Activated CD8-positive, alpha-beta memory T cell treated with anti-CD3 and anti-CD28 coated beads for 36 hours (primary cell): ENCODE measurements around the gene SLC19A3. TPM values are rescaled to one million over a fixed set of nuclear protein-coding genes. Genes with fewer than 3 reads are reported as not detected.
"Not testable (repeated sequence)": the region's sequence is repeated elsewhere in the genome, so short reads cannot be mapped to it uniquely, and the experiment has no call there.

Source experiments
- CTCF ChIA-PET: fragments of 350-600 bp; sonication (Branson Sonifier 250); formaldehyde crosslinking; loops from one replicate; lab custom pipeline; 2021; ENCODE audit warnings: antibody characterized with exemption; lab: Charles Lee
- POLR2A ChIA-PET: fragments of 350-600 bp; sonication (Branson Sonifier 250); formaldehyde crosslinking; loops from one replicate; lab custom pipeline; 2021; ENCODE audit warnings: antibody characterized with exemption; lab: Charles Lee
- total RNA-seq, 2 experiments: library from RNA; stranded (reverse); gene quantifications; one replicate each; pipeline ENCODE4 v1.2.3, GENCODE V29; 2021

SLC19A3 gene
- total RNA-seq, result not detected

DNA sequence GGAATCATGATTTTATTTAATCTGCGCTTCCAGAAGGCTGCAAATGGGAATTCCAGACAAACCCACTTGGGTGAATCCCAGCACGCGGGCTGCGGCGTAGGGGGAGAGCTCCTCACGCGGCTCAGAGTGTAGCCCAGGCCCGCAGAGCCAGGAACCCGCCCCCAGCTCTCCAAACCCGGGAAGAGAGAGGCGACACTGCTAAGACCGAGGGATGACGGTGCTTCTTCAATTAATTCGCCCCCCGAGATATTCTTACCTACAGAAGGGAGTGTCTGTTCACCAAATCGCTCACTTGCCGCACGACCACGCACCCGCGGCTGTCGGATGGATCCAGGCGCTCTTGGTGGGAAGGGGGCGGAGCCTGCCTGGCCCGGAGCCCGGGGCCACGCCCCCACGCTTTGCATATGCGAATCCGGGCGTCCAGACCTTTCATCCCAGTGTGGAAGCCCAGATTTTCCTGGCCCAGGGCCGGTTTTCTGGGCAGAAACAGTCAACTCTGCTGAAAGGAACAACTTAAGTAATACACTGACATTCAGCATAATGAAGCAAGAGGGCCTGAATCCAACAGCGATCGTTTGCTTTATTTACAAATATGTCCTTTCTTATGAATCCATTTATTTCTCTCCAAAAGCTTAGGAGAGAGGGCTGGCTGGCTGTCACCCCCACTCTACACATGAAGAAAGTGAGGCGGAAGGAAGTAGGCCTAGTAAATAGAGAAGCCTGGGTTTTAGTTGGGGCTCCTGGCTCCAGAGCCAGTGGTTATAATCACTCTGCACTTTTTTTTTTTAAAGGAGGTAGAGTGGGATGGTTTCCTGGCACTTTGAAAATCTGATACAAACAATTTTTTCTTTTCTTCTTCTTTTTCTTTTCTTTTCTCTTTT, at the start of gene SLC19A3:
TSS of gene SLC19A3 (minus strand) at position 342 of the 881 bp plus-strand sequence. CDS start 15,710 bp downstream, outside the sequence.
- ChIA-PET POLR2A (no interaction called here), CTCF (no interaction called here)

DNA sequence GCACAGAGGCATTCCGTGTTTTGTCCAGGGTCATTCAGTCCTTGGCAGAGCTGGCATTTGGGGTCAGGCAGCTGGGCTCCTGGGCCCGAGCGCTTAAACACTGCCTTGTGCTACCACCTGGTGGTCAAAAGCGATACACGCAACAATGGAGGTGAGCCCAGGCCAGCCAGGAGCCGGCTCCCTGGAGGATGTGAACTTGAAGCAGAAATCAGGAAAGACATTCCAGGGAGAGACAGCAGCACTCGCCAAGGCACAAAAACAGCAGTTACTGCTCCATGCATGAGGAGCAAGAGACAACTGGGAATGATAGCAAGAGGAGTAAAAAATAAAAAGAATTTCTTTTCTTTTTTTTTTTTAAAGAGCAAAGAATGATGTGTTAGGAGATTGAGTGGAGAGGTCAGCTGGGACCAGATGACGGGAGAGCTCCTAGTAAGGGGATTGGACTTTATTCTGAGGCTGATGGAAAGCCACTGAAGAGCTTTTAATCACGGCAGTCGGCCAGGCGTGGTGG, 48.6 kb upstream of the SLC19A3 start:
- ChIA-PET POLR2A (no interaction called here), CTCF (interaction anchor here (0.6 to 1.4 kb wide), 9 partner anchors 15 to 529 kb away, joined by 3 to 6 read pairs (median 3); no protein-coding TSS in a partner anchor)

DNA sequence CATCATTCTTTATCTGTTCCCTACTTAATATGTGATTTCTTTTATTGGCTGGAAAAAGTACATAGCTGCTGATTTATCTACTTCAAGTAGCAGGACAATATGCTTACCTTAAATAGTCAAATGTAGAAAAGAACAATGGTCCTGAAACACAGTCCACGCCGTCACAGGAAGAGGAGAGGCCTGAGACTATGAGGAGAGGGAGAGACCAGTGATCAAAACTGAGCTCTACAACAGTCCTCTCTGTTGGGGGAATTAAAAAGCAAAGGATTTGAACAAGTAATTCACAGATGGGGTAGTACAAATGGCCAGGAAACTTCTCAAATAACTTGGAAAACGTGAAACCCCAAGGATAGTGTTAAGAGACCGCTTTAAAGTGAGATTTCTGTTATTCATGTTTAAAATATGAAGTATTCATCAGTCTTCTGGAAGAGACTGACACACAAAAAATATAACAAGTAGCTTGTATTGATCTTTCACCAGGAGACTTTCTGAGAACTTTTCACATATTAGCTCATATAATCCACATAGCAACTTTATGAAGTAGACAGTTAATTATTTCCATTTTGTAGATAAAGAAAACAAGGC, 48.1 kb upstream of the SLC19A3 start:
- ChIA-PET CTCF (interaction anchor here (0.5 to 1.4 kb wide), 10 partner anchors 16 to 528 kb away, joined by 3 to 6 read pairs (median 3); no protein-coding TSS in a partner anchor), POLR2A (no interaction called here)

DNA sequence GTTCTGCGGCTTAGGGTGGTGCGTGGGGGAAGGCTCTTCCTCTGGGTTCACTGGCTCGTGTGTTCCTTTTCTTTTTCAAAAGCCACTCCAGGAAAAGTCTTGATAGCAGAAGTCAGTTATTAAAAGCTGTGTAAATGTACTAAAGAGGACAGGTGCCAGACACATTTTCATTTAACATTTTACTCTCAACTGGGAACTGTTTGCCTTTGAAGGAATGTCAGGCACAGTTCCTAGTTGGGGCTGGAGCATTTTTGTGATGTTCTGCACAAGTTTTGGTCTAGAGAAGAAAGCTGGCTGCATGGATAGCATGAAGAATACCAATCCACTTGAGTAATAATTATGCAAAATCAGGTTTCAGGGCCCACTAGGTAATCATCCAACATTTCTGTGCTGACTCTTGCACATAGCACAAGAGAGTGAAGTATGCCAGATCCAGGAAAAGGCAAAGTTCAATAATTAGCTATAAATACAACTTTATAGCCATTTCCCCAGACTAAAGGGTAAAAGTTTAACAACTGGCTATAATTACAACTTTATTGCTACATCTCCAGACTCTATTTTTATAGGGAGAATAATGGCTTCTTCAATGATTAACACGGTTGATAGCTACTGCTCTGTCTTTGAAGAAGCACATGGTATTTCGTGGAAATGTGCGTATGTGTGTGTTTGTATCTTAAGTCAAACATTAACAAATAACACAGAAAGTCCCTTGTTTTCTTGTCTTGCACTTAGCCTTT, 44.1 kb upstream of the SLC19A3 start:
- POLR2A ChIA-PET, result no interaction called here
- CTCF ChIA-PET, result interaction anchor here (0.8 to 1.3 kb wide), 2 partner anchors 104 to 111 kb away, joined by 3 to 4 read pairs; no protein-coding TSS in a partner anchor

DNA sequence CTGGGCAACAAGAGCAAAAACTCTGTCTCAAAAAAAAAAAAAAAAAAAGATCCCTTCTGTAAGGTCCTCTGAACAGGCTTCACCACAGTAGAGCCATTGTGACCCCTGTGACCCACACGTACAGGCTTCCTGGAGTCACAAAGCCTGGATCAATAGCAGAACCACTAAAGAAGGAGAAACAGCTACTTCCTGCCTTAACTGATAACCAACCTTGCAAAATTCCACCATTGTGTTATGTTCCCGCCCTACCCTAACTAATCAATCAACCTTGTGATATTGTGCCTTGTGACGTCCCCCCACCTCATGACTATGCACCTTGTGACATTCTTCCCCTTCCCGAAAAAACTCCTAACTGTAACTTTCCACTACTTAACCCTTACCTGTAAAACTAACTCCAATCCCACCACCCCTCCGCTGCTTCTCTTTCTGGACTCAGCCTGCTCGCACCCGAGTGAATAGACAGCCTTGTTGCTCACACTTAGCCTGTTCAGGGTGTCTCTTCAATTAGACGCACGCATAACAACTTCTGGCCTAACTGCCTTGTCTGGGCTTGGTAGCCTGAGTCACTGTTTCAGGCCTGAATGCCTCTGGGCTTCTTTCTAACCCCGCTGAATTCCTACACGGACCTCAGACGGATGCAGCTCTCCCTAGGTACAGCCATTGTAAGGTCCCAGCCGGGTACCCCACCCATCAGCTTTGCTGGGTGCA, 41.7 kb upstream of the SLC19A3 start:
- CTCF ChIA-PET, result no interaction called here
- POLR2A ChIA-PET, result no interaction called here

DNA sequence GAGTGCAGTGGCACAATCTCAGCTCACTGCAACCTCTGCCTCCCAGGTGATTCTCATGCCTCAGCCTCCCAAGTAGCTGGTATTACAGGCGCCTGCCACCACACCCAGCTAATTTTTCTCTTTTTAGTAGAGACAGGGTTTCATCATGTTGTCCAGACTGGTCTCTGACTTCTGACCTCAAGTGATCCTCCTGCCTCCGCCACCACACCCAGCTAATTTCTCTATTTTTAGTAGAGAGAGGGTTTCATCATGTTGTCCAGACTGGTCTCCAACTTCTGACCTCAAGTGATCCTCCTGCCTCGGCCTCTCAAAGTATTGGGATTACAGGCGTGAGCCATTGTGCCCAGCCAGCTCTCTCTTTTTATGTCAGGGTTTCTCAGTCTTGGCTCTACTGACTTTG, 38.4 kb upstream of the SLC19A3 start:
- POLR2A ChIA-PET, CTCF ChIA-PET: not testable (repeated sequence)

DNA sequence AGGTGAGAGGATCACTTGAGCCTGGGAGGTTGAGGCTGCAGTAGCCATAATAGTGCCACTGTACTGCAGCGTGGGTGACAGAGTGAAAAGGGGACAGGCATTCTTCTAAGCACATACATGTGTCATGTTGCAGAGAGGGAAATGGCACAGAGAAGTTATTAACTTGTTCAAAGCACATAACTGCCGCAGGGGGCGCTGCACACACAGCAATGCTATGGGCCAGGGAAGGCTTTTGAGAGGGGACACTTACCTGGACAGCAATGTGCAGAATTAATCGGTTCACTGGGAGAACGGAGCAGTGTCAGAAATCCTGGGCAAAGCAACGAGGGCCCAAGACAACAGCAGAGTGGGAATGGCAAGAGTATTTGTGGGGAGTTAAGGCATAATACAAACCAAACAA, 30.3 kb upstream of the SLC19A3 start:
- ChIA-PET CTCF (no interaction called here), POLR2A (no interaction called here)

DNA sequence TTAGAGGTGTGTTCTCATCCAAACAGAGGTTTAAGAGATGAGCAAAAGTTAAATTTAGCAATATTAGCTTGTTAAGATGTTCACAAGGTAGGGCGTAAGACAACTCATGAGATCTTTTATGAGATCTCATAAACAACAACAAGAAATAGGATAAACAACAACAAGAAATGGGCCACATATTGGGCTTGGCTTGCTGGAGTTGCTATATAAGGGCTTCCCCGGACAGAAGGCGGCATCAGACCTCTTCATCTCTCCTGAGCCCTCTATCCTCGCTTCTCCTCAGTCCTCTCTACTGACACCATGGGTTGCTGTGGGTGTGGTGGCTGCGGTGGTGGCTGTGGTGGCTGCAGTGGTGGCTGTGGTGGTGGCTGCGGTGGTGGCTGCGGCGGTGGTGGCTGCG, 27.8 kb upstream of the SLC19A3 start, which contains the start of gene SCYGR8:
TSS of gene SCYGR8 (plus strand) at position 301 of the 400 bp plus-strand sequence. CDS start at position 301, 0 bp downstream.
- ChIA-PET CTCF (no interaction called here), POLR2A (no interaction called here)

DNA sequence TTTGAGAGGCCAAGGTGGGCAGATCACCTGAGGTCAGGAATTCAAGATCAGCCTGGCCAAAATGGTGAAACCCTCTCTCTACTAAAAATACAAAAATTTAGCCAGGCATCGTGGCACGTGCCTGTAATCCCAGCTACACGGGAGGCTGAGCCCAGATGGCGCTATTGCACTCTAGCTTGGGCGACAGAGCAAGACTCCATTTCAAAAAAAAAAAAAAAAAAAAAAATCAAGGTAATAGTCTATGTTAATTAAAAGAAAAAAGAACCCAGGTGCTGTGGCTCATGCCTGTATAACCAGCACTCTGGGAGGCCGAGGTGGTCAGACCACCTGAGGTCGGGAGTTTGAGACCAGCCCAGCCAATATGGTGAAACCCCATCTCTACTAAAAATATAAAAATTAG, 22.9 kb upstream of the SLC19A3 start:
- CTCF ChIA-PET, result interaction anchor here (2.1 kb wide), 1 partner anchor 25 kb away, joined by 6 read pairs; no protein-coding TSS in a partner anchor
- POLR2A ChIA-PET, result not testable (repeated sequence)

DNA sequence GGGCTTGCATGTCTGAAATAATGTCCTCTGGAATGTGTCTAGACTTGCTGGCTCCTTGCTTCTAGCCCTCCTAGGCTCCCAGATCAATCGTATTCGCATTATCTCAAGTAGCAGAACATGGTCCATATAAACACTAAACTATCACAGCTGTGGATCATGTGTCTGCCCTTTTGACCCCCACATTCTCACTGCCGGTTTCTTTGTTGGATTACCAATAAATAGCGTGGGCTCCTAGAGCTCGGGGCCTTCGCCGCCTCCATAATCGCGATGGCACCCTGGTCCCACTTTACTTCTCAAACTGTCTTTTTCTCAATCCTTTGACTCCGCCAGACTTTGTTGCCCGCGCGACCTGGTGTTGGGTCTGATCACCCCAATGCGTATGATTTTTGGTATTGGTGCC, 21.5 kb upstream of the SLC19A3 start:
- ChIA-PET CTCF (interaction anchor here (2.1 kb wide), 1 partner anchor 27 kb away, joined by 6 read pairs; no protein-coding TSS in a partner anchor), POLR2A (no interaction called here)

DNA sequence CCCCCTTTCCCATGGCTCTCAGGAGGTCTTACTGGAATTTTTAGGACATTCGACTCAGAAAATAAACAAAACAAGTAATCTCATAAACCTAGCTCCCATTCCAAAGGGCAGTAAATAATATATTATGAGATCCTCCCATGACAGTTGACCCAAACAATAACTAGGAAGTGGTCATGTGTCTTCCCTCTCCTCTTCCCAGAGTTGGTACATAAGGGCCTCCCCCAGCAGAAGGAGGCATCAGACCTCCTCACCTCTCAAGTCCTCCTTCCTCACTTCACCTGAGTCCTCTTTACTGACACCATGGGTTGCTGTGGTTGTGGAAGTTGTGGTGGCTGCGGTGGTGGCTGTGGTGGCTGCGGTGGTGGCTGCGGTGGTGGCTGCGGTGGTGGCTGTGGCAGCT, 10.2 kb upstream of the SLC19A3 start, which contains the start of gene SCYGR7:
TSS of gene SCYGR7 (plus strand) at position 301 of the 400 bp plus-strand sequence. CDS start at position 301, 0 bp downstream.
- ChIA-PET POLR2A (no interaction called here), CTCF (no interaction called here)

DNA sequence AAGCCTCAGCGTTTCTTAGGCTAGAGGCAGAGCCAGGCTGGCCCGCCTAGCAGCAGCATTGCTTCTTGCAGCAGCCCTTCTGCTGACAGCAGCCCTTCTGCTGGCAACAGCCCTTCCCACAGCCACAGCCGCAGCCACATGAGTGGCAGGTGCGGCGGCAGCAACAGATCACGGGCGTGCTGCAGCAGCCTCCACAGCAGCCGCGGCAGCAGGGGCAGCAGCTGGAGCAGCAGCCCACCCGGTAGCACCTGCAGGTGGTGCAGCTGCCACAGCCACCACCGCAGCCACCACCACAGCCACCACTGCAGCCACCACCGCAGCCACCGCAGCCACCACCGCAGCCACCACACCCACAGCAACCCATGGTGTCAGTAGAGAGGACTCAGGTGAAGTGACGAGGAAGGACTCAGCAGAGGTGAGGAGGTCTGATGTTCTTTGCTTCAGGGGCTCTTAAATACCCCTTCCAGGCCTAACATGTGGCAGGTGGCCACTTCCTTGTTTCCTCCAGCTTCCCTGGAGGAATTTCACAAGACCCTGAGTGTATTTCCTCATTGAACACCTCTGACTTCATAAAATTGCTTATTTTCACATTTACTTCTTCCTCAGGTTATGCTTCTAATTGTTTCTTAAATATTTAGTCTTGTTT, 6.7 kb upstream of the SLC19A3 start, which contains the start of gene SCYGR6:
TSS of gene SCYGR6 (minus strand) at position 364 of the 646 bp plus-strand sequence. CDS start at position 364, 0 bp downstream.
- ChIA-PET CTCF (no interaction called here), POLR2A (no interaction called here)

DNA sequence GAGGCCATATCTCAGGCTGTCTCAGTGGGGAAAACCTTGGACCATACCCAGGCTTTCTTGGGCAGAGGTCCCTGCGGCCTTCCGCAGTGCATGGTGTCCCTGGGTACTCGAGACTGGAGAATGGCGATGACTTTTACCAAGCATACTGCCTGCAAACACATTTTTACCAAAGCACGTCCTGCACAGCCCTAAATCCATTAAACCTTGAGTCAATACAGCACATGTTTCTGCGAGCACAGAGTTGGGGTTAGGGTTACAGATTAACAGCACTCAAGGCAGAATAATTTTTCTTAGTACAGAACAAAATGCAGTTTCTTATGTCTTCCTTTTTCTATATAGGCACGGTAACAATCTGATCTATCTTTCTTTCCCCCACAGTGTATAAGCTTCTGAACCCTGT, 5.0 kb upstream of the SLC19A3 start:
- POLR2A ChIA-PET, CTCF ChIA-PET: not testable (repeated sequence)

DNA sequence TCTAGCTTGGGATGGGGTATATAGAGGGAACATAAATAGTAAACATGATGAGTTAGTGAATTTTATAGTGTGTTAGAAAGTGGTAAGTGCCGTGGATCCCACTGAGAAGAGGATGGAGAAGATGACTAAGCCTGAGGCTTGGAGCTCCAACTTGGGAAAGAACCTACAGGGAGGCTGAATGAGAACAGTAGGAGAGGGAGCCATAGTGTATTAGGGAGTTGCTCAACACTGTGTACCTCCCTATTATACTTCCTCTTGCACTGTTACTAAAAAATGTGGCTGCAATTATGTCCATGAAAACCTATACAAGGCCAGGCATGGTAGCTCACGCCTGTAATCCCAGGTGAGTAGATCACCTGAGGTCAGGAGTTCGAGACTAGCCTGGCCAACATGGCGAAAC, 2.9 kb upstream of the SLC19A3 start:
- CTCF ChIA-PET, result no interaction called here
- POLR2A ChIA-PET, result no interaction called here

DNA sequence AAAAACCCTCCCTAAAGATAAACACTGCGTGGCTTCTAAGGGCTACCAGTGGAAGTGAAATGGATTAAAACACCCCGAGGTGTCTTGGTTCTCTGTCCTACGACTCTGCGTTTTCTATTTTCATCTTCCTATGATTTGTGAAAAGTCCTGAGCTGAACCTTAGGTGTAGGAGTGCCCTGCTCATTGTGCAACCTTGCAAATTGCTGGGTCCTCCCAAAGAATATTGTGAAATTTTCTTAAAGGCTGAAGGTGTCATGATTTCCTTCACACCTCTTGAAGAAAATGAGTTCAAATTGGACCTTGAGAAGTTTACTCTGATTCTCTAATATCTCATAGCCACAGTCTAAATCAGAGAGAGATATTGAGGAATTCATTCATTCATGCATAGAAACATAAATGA, 1.8 kb upstream of the SLC19A3 start:
- ChIA-PET POLR2A (no interaction called here), CTCF (no interaction called here)

DNA sequence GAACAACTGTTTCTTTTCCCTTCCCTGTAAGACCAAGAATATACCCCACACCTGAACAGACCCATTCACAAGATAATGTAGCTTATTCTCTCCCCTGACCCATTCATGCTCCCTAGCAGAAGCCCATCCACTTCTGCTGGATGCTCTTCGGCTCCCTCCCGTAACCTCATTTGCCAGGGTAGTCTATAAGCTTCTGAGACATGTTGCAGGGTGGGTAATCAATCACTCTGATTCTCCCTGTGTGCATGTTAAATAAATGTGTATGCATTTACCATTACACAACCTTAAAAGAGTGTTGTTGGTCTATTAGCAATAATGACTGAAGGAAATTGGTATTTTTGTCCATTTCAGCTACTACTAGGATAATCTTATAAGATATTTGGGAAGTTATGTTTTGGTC, 1.3 kb downstream of the SLC19A3 start:
- POLR2A ChIA-PET, result no interaction called here
- CTCF ChIA-PET, result no interaction called here

DNA sequence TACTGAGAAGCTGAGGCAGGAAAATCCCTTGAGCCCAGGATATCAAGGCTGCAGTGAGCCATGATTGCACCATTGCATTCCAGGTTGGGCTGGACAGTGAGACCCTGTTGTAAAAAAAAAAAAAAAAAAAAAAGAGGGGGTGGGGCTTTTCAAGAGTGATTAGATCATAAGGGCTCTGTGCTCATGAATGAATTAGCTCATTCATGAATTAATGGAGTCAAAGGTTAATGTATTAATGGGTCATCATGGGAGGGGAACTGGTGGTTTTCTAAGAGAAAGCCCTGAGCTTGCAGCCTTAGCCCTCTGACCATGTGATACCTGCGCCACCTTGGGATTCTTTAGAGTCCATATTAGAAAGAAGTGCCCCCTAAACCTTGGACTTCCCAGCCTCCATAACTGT, 4.5 kb downstream of the SLC19A3 start:
- ChIA-PET CTCF (no interaction called here), POLR2A (no interaction called here)

DNA sequence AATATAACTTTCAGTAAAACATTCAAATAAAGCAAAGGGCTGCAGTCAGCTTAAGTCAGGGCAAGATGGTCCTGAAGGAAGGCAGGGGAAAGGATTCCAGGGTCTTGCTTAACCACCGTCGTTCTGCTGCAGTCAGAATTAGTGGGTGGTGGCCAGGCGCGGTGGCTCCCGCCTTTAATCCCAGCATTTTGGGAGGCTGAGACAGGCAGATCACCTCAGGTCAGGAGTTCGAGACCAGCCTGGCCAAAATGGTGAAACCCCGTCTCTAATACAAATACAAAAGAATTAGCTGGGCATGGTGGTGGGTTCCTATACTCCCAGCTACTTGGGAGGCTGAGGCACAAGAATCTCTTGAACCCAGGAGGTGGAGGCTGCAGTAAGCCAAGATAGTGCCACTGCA, 6.8 kb downstream of the SLC19A3 start:
- POLR2A ChIA-PET, result no interaction called here
- CTCF ChIA-PET, result no interaction called here
